GM12875 (cell line): ENCODE measurements around the gene PPM1E.

ENCODE experiments used
- H3K4me3 ChIP-seq: one replicate; pipeline ENCODE4 v1.5.1; 2011; ENCODE audit warnings: low read depth, low read length, control low read depth
- CTCF ChIP-seq: IDR thresholded peaks from 2 replicates; pipeline ENCODE4 v1.5.1; 2011; ENCODE audit warnings: low read depth, mild to moderate bottlenecking, control low read depth, inconsistent platforms, low read length, moderate library complexity, borderline replicate concordance; ENCODE audit not compliant: insufficient read depth

PPM1E gene

GRCh38 chr17:58822148-58823050 is 66.7 kb downstream of the PPM1E start:
- no peak for TF ChIP-seq CTCF
- no peak overlapping the region for H3K4me3 ChIP-seq

DNA sequence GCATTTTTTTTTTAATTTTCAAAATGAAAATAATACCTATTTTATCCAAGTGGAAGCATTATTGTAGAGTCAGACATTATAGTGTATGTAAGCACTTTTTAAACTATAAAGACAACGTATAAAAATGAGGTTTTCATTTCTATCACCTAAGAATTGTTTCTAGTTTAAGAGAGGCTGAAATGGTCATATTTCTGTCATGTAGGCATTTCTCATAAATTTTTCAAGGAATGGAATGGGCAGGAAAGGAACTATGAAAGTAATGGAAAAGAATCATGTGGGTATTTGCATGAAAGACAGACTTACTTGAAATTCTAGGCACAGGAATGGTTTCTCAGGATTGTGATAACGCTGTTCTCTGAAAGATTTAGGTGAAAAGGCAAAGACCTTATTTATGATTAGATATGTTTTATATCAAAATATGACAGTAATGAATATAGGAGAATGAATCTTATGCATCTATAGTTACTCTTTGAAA is 67.4 kb downstream of the PPM1E start:
- TF ChIP-seq CTCF = no peak
- no peak overlapping the region for H3K4me3 ChIP-seq

- no peak overlapping the region for H3K4me3 ChIP-seq
- no peak for TF ChIP-seq CTCF
These were observed 73.6 kb downstream of the PPM1E start for GRCh38 chr17:58829172-58829637.

DNA sequence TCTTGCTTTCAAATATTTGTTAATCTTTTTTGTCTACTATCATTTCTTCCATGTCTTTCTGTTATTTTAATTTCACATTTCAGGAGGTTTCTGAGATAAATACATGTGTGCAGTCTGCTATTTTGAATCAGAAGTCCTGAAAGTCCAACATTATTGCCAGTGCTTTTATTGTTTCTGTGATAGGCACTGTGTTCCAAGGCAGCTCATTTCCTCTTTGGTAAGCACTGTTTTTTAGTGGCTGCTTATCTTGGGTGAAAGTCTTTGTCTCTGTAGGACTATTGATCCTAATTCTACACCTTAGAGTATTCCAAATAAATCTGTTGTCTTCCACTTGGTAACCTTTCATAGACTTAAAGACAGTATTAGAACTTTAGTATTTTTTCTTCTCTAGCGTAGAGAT is 76.1 kb downstream of the PPM1E start:
- TF ChIP-seq CTCF = no peak

GRCh38 chr17:58832514-58832913 is 76.9 kb downstream of the PPM1E start:
- H3K4me3 ChIP-seq = no peak overlapping the region
- TF ChIP-seq CTCF = no peak

More for the DNA sequence above, 76.1 kb downstream of the PPM1E start:
- H3K4me3 ChIP-seq = no peak overlapping the region

DNA sequence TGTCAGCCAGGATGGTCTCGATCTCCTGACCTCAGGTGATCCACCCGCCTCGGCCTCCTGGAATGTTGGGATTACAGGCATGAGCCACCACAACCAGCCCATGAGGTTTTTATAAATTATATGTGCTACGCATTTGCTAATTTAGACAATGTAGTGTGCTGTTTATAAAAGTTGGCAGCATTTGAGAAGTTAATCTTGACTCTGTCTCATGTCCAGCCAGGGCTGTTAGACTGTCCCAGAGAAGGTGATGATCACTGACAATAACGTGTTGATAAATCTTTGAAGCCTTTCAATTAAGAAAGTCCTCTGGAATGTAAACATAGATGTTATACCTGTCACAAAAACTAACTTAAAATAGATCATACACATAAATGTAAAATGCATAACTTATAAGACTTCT is 82.0 kb downstream of the PPM1E start:
- H3K4me3 ChIP-seq = no peak overlapping the region
- no peak for TF ChIP-seq CTCF
